A549 (cell line): ENCODE results near the gene KTN1.

Experiments
- JUNB ChIP-seq: fragments of >200 bp; sonication (Bioruptor Twin); formaldehyde crosslinking; IDR thresholded peaks from 2 replicates; pipeline ENCODE4 v1.6.1; 2016
- MAFK ChIP-seq: fragments of 450-650 bp; IDR thresholded peaks from 2 replicates; pipeline ENCODE4 v1.6.1; 2014; ENCODE audit not compliant: partially characterized antibody
- RAD21 ChIP-seq, 2 experiments: fragments of >200 bp in 1 of 2; sonication (Bioruptor Twin) in 1 of 2; formaldehyde crosslinking in 1 of 2; IDR thresholded peaks in 1 of 2; conservative IDR thresholded peaks in 1 of 2; 2 replicates in 1 of 2; 3 replicates in 1 of 2; pipeline ENCODE4 v1.6.1; 2012 to 2018; ENCODE audit warnings: inconsistent platforms in 1 of 2
- TF ChIP-seq, protein P1 (sequence below): fragments of >200 bp; sonication (Bioruptor Twin); formaldehyde crosslinking; IDR thresholded peaks from 3 replicates; pipeline ENCODE4 v1.5.1; 2016

DNA sequence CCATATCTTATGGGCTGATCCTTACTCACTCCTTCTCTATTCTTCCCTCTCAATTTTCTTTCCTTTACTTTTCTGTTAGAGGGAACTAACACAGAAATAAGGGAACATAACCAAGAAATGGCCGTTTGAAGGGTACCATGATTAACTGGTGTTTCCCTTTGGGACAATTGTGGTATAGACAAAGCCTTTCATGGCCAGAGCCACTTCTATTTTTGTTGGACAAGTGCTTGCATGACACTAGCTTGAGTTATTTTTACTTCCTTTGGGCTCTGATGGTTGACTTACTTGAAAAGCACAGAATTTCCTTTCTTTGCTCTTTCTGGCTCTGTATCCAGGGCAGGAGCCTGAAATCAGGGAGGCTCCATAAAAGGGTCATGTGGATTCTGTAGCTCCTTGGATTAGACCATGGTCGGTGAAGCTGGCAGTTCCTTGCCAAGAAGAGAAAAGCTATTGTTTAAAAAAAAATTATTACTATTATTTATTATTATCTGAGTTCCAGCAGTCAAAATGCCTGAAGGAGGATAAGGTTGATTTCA lies 130.6 kb downstream of the KTN1 start:
- TF ChIP-seq, protein P1, sequence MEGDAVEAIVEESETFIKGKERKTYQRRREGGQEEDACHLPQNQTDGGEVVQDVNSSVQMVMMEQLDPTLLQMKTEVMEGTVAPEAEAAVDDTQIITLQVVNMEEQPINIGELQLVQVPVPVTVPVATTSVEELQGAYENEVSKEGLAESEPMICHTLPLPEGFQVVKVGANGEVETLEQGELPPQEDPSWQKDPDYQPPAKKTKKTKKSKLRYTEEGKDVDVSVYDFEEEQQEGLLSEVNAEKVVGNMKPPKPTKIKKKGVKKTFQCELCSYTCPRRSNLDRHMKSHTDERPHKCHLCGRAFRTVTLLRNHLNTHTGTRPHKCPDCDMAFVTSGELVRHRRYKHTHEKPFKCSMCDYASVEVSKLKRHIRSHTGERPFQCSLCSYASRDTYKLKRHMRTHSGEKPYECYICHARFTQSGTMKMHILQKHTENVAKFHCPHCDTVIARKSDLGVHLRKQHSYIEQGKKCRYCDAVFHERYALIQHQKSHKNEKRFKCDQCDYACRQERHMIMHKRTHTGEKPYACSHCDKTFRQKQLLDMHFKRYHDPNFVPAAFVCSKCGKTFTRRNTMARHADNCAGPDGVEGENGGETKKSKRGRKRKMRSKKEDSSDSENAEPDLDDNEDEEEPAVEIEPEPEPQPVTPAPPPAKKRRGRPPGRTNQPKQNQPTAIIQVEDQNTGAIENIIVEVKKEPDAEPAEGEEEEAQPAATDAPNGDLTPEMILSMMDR, result no peak
- TF ChIP-seq RAD21 (conservative IDR thresholded peaks at IDR 0.05 in 1 of 2, IDR thresholded peaks at IDR 0.05 in 1 of 2) (no peak), JUNB (no peak), MAFK (no peak)
